COR-L47 (cell line): ENCODE data around the gene IGFBP4.

Source experiments
- DNase-seq: peaks from one replicate; lab custom pipeline; 2025; lab: John Stamatoyannopoulos, UW

Gene IGFBP4

DNA sequence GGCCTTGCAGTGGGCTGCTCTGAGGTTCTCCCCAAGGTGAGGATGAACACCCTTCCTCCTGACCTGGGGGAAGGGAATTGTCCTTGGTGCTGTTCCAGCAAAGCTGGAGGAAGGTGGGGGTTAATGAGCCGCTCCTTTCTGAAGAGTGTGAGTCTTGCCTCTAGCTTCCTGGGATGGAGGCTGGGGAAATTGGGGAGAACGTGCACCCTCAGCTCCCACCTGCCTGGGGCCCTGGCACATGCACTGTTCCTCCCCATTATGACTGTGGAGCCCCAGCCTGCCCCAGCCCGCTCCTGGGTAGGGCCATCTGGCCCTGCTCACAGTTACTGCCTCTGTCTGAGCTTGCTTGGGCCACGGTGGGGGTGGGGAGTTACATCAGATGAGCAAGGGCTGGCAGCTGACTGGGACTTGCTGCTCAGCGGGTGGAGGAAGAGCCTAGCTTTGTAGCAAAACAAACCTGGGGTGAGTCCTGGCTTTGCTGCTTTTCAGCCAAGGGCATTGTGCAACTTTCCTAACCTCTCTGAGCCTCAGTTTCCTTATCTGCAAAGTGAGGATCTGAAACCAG lies 47.1 kb downstream of the IGFBP4 start:
- peak; percentile 70 for DNase-seq

GRCh38 chr17:40490982-40491381 lies 47.7 kb downstream of the IGFBP4 start:
- DNase-seq = no peak

DNA sequence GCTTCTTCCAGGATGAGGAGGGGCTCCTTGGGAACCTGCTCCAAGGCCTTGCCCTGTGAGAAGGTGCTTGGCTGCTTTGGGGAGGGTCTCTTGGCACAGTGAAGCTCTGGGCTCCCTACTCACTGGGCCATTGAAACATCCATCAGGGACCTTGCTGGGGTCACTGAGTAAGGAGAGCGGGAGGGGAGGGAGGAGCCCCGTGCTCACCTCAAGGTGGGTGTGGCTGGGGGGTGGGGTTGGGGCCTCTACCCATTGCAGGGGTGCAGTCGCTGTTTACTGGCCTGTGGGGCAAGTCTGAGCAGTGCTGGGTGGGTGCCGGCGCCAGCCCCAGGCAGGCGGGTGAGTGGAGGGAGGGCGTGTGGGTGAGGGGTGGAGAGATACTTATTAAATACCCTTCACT lies 48.2 kb downstream of the IGFBP4 start:
- no peak for DNase-seq

DNA sequence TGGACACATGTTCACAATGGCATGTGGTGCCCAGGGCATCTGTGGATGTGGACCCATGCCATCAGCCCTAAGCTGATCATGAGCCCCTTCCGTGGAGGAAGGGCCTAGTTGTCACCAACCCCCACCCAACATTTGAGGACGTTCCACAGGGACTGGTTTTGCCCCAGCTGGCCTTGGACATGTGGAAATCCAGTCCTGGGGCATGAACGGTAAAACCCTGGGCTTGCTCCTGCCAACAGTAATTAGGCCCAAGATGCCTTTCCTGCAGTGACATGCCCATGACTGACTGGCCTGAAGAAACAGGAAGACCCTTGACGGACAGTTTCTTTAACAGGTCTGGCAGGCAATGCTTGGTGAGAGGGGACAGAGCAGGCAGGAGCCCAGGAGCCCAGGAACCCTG lies 50.4 kb downstream of the IGFBP4 start:
- no peak for DNase-seq

DNA sequence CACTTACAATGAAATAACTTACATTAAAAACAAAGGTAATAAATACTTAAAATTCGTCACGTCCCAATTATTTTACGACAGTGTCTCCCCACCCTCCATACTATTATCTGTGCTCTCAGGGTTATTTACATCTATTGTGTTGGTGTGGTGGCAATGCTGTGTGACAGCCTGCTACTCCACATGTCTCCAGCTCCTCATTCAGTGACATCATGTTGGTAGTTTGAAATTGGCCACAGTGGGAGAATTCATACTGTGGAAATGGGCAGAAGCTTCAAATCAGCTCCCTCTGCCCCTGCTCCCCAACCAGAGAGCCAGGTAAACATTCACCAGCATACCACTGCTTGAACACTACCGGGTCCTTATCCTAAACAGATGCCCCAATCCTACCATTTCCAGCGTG lies 51.9 kb downstream of the IGFBP4 start:
- DNase-seq = no peak

- no peak for DNase-seq
Measured at GRCh38 chr17:40496170-40496569, 52.9 kb downstream of the IGFBP4 start.

DNA sequence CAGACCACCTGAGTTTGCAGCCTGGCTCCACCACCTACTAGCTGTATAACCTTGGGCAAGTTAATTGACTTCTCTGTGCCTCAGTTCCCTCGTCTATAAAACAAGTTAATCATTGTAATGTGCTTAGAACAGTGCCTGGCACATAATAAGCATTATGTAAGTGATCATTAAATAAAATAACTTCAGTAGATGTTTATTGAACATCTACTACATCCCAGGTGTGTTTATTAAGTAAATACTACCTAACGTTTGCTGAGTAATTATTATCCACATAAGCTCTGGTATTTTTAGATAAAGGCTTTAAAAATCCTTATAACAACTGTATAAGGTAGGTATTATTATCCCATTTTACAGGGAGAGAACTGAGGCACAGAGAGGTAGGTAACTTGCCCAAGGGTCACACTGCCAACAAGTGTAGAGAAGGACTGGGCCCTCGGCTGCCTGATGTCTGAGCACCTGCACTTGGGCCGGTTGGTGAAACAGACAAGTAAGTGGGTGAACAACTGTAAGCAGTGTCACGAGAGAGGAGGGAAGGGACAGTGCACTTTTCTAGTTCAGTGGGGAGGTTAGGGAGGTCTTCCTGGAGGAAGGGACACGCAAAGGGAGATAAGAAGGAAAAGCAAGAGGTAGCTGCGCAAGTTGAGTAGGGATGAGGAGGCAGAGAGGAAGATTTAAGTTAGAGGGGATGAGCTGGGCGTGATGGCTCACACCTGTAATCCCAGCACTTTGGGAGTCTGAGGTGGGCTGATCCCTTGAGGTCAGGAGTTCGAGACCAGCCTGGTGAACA lies 53.6 kb downstream of the IGFBP4 start:
- no peak for DNase-seq

GRCh38 chr17:40497695-40498094 lies 54.4 kb downstream of the IGFBP4 start:
- no peak for DNase-seq

DNA sequence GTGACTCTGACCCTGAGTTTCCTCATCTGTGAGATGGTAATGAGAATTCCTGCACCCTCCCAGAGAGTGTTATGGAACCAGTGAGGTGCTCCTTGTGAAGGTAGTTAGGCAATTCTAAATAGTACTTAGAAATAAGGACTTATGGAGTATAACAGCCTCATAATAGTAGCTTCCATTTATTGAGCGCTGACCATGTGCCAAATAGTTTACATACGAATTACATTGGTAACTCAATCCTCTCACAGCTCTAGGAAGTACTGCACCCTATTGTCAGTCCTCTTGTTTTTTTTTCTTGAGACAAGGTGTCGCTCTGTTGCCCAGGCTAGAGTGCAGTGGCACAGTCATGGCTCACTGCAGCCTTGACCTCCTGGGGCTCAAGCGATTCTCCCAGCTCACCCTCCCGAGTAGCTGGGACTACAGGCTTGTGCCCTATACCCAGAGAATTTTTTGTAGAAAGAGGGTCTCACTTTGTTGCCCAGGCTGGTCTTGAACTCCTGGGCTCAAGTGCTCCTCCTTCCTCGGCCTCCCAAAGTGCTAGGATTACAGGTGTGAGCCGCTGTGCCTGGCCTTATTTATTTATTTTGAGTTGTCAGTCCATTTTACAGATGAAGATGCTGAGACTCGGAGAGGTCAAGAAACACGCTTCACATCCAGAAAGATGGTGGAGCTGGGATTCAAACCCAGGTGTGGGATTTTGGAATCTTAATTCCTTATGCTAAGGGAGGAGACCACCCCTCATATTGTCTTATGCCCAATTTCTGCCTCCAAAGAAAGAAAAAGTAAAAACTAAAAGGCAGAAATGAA lies 55.2 kb downstream of the IGFBP4 start:
- DNase-seq = no peak

DNA sequence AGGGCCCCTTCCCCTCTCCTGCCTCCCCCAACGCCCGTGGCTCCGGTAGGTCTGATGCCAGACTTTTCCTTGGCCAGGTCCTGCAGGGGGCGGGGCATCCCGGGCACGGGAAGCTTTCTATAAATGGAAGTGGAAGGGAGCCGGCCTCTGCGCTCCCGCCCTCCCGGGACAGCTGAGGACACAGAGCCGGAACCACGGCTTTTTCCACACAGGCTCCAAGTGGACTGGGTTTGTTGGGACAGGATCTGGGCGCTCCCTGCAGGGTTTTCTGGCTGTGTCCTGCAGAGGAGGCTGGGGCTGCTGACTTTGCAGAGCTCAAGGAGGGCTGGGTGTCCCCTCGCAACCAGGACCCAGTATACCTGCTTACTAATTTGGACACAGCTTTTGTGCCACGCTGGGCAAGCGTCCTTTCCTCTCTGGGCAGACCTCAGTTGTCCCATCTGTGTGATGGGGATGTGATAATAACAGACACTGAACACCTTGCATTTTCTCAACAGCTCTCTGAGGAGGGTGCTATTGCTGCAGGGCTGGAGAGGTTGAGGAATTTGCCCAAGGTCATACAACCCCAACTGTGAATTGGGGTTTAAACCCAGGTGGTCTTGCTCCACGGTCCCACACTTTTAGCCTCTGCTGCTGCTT lies 56.4 kb downstream of the IGFBP4 start:
- DNase-seq = peak; percentile 33

DNA sequence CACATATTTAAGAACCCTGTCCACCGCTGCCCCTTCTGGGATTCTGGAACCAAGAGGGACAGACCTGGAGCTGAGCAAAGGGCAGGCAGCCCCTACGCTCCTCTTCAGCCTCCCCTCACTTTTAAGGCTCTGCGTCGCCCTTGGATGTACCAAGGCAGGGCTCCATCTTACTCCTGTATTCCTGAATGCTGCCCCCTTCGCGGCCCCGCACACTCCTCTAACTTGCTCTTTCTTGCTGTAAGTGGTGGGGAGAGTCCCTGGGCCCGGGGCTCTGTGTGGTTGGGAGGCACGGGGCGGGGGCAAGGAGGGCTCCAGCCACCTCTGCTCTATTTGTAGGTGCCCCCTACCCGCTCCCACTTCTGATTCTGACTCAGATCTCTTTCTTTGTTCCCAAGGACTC lies 56.9 kb downstream of the IGFBP4 start:
- DNase-seq = no peak

- DNase-seq = no peak
Measured at GRCh38 chr17:40500709-40501108, 57.5 kb downstream of the IGFBP4 start.

DNA sequence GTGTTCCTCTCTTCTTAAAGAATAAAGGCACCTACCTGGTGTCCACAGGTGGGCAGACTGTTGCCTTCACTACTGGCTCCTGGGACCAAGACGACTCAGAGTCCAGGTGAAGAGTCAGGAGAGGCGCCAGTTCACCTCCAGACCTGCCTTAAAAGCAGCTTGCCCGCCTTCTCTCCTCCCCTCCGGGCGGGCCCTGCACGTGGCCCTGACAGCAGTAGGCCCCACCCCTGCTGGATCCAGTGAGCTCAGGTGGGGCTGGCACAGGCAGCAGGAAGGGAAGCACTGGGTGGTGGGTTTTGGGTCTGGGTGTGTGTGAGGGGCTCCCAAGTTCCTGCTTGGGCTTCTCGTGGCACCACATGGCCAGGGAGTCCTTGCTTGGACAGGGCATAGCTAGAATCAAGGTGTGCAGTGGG lies 58.3 kb downstream of the IGFBP4 start, which contains the start of gene TNS4:
TNS4 (minus strand) TSS at position 125 of the 413 bp plus-strand sequence. CDS start 5,198 bp downstream, outside the sequence.
- DNase-seq = no peak

GRCh38 chr17:40502716-40503115 lies 59.5 kb downstream of the IGFBP4 start:
- DNase-seq = no peak

GRCh38 chr17:40503154-40503553 lies 59.9 kb downstream of the IGFBP4 start:
- DNase-seq = no peak

DNA sequence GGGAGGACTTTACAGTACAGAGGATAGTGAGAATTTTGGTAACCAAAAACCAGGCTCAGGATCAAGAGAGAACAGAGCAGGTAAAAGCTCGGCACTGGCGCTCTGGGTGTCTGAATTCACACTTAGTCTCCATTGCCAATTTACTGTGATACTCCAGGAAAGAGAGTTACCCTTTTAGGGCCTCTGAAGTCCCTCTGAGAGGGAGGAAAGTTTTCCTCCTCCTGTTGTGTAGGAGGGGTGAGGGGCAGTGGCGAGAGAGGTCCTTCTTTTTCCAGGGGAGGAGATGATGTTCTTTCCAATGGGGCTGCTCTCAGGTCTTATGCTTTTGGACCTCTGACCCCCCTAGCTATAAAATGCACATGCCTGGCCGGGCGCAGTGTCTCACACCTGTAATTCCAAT lies 63.5 kb downstream of the IGFBP4 start:
- DNase-seq = no peak
